Activated gamma-delta T cell treated with anti-CD3 and anti-CD28 coated beads, Interleukin-2, amount 50 U/mL, for 16 hours (primary cell): ENCODE data around the gene PCLO.
"Not testable (repeated sequence)": the region's sequence is repeated elsewhere in the genome, so short reads cannot be mapped to it uniquely, and the experiment has no call there.

Experiments used
- DNase-seq: peaks from one replicate; pipeline ENCODE4 v3.0.0-alpha.2; 2020; ENCODE audit warnings: low read depth

The PCLO gene

DNA sequence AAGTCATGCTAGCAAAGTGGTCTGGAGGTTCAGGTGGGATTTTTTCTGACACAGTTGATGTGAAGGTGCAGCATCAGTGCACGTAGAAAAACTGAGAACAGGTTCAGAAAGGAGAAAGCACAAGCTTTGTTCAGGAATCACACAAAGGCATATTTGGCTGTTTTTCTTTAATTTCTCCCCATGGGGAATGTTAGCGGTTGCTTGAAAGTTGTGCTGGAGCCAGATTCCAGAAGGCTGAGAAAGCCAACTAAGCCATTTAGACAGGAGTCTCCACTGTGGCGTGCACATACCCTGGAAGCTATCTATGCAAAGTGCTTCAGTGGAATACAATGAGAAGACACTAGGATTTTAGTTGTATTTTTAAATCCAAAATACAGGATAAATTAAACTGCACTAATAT lies 201.4 kb downstream of the PCLO start:
- DNase-seq: no peak

DNA sequence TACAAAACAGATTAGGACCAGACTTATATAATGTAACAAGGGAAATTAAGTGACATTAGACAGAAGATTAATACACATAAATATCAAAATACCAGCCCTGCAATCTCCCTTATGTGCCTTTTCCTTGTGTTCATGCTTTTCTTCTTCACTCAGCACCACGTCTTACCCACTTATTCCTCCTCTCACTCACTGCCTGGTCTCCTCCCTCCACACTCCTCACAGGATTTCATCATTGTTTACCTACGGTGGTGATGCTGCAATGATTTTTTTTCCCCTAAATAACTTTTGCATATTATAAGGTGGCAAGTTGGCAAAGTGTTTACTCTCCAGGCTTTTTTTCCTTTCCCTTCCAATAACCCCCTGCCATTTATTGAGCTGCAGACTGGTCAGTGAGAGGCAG lies 203.2 kb downstream of the PCLO start:
- no peak for DNase-seq

DNA sequence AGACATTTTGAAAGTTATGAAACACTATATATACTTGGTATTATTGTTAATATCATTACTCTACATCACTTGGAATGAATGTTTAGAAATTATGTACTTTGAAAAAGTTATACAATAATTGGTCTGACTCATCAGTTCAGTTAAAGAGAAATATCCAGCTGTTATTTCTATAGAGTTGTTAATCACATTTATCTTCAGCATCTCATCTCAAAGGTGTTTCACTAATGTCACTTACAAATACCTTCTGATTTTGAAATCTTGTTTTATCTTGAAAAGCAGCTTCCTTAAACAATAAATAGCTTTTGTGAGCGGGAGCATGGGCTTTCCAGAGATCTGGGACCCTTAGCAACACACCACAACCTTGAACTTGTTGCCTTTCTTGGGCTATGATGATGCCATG lies 205.2 kb downstream of the PCLO start:
- no peak for DNase-seq

DNA sequence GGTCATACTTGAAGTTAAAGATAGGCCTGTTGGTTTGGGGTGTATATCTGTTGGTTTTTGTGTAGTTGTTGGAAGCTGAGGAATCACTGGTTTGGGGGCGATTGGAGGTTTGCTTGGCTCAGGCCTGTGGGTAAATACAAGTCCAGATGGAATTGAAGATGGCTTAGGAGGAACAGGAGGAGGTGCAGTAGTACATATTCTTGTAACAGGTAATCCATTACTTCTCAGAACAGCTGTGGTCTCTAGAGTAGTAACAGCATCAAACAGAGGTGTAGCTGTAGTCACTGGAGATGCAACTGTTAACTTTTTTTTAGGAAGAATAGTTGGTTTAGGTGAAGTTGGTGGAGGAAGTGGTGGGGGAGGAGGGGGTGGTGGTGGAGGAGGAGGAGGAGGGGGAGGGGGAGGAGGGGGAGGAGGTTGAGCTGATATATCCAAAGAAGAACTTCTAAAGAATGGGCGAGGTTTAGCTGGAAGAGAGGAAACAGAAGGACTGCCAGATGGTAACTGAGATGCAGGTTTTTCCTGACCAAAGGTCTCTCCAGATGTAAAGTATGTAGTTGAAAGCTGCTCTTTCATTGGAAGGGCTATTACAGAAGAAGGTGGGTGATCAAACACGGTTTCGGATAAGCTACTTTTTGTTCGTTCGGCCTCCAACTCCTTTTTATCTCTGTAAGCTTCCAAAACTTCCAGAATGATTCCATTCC lies 209.2 kb downstream of the PCLO start:
- DNase-seq: no peak

DNA sequence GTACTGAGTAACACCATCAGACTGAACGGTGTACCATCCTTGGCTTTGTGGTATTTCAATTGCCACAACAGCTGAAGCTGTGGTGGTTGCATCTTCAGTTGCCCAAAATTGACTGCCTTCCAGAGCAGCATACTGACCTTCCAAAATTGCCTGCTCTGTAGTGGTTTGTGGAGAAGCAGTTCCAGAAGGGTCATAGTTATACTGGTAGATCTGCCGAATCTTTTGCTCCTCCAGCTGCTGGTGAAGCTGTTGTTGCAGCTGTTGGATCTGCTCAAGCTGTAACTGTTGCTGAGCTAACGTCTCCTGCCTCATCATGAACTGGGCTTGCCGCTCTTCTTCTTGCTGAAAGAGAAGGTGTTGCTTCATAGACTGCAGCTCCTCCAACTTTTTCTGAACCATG lies 212.2 kb downstream of the PCLO start:
- DNase-seq: no peak

DNA sequence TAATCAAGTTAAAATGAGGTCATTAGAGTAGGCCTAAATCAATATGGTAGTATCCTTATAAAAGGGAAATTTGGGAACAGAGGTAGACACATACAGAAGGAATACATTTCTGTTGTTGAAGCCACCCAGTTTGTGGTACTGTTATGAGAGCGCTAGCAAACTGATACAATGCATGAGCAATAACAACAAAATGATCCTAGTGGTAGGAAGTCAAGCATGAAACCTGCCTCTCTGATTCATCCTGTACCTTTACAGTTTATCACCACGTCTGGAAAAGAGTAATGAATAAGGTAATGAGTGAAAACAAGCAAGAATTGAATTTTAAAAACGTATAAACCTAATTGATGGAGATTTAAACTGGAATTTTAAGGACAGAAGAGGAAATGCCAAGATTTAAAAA lies 217.2 kb downstream of the PCLO start:
- DNase-seq: no peak

DNA sequence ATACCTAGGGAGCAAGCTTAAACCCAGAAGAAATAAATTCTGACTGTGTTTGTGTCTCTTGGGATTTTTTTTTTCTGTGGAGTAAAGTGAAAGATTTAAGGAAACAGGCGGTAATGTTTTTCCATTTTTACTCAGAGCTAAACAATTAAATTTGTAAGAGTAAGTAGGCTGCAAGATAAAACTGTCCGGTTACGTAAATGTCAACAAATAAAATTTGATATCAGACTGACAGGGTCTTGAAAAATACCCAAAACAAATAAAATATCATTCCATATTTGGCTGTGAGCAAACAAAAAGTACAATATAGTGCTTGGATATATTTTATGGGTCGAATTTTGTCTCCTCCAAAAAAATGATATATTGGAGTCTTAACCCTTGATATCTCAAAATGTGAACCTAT lies 217.6 kb downstream of the PCLO start:
- DNase-seq: no peak

DNA sequence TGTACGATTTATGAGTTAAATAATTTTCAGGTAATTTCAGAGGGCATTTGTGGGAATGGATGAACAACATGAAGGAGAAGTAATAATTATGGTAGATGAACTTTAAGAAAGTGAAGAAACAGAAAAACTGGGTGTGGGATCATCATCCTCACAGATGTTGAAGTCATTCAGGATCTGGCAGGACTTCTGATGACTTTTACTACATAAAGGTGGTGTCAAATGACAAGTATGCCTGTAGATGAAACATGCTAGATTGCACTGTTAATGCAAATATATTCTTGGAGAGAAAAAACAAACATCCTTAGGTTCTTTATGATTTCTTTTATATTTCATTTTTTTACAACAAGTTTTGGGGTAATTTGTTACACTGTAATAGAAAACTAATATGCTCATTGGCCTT lies 230.2 kb downstream of the PCLO start:
- no peak for DNase-seq

DNA sequence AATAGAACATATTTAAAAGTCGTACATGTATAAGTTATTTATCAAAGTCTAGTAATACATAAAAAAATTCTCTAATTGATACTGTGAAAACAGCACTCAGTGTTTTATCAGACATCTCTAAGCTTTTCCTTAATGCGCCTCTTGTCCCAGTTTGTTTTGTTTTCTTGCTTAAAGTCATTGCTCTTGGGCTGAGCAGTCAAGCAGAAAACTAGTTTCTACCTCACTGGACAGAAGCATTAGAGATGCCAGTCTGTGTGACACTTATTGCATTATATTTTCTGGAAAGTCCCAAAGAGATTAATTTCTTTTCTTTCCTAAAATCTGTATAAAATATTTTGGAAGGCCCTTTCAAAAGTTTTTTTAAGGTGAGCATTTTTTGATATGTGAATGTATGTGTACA lies 236.2 kb downstream of the PCLO start:
- DNase-seq: no peak

DNA sequence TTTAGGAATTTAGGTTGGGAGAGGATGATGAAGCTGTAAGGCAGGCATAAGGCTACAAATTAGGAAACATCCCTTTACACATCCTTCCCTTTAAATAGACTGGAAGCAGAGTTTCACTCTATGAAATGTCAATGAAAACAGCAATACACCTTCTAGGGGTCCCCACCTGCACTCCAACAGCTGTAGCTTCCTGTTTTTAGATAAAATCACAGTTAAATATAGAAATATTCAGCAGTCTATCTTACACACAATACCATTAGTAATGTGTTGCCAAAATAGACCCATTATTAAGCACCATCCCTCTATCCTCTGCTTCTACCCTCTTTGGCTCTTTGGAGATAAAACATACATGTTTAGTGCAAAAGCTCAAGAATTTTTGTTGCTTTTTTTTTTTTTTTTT lies 237.4 kb downstream of the PCLO start:
- no peak for DNase-seq

DNA sequence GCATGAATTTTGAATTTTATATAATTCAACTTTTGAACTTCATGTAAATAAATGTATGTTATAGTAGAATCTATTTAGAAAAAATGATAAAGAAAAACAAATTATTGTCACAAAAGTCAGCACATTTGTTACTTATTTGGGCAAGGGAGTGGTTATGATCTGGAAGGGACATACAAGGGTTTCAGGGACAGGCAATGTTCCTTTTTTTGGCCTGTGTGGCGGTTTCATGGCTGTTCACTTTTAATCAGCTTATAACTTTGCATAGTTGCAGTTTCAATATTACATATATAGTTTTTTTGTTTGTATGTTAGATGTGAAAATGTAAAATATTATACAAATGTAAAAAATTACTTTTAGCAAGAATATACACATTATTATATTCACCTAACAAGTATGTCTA lies 256.2 kb downstream of the PCLO start:
- no peak for DNase-seq

DNA sequence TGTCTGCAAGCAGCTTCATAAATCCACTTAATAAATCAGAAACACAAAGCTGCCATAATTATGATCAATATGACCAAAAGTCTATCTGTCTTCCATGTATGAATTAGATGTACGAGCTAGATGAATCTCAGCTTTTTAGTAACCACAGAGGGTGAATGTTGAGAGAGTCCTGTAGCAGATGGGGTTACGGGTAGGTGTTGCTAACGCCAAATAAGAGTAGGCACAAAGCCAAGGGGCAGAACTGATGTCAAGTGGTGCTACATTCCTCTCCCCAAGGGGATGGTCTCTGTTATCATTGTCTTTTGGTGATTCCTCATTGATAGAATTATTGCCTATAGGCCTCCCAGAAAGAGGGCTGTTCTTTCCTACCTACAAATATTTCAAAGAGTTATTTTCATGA lies 257.8 kb downstream of the PCLO start:
- no peak for DNase-seq

DNA sequence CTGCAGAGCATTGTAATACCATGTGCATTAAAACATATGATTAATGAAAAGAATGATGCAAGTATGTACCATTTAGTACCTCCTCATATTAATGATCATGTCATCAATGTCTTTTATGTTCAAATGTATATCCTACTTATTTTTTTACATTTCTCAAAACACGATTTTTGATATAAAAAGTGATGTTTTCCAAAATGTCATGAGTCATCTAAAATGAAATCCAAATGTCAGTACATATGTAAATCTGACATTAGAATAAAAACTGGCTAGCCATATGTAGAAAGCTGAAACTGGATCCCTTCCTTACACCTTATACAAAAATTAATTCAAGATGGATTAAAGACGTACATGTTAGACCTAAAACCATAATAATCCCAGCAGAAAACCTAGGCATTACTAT lies 261.6 kb downstream of the PCLO start:
- DNase-seq: not testable (repeated sequence)

DNA sequence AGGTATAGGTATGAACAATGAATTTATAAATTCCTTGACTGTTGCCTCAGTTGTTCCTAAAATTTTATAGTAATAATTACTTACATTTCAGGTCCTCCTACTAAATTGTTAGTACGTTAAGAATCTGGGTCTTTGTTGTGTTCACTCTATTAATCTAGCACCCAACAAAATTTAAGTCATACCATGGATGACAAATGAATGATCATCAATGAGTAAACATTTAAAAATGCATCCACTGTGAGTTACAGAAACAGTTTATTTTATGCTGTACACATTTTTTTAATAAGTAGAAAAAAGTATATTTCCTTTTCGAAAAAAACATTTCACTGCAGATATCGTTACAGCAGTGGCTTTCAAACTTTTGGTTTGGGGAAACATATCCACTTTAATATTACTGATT lies 265.2 kb downstream of the PCLO start:
- no peak for DNase-seq

DNA sequence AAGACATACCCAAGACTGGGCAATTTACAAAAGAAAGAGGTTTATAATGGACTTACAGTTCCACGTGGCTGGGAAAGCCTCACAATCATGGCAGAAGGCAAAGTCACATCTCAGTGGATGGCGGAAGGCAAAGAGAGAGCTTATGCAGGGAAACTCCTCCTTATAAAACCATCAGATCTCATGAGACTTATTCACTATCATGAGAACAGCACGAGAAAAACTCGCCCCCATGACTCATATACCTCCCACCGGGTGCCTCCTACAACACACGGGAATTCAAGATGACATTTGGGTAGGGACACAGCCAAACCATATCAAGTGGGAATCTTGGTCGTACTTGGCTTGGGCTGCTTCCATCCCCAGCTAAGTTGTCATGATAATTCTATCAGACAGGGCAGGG lies 268.3 kb downstream of the PCLO start:
- DNase-seq: not testable (repeated sequence)

DNA sequence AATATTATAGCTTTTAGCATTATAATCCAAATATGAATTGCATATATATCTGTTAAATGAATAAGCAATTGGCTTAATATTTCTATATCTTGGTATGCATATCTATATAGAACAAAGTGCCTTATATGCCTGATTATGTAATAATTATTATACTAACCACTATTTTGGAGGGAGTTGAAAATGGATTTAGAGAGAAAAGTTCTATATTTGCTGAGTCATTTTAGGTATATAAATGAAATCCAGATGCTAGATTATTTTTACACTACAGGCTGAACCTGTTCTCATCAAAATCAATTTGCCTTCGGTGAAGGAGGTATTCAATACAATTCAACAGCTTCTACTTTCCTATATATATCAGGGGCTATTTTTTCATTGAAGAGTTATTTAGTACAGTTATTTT lies 276.4 kb downstream of the PCLO start:
- no peak for DNase-seq

DNA sequence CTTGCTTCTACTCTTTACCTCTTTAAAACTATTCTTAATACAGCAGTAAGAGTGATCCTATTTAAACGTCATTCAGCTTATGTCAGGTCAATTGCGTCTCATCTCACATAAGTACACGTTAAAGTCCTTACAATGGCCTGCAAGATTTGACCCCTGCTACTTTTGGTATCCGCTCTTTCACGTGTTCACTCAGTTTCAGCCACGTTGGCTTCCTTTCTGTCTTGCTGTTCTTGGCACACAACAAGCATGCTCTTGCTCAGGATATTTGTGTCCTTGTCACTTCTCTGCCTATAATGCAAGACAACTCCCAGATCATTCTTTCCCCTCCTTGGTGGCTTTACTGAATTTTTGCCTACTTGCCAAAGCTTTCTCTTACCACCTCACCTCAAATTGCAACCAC lies 296.8 kb downstream of the PCLO start:
- DNase-seq: no peak

DNA sequence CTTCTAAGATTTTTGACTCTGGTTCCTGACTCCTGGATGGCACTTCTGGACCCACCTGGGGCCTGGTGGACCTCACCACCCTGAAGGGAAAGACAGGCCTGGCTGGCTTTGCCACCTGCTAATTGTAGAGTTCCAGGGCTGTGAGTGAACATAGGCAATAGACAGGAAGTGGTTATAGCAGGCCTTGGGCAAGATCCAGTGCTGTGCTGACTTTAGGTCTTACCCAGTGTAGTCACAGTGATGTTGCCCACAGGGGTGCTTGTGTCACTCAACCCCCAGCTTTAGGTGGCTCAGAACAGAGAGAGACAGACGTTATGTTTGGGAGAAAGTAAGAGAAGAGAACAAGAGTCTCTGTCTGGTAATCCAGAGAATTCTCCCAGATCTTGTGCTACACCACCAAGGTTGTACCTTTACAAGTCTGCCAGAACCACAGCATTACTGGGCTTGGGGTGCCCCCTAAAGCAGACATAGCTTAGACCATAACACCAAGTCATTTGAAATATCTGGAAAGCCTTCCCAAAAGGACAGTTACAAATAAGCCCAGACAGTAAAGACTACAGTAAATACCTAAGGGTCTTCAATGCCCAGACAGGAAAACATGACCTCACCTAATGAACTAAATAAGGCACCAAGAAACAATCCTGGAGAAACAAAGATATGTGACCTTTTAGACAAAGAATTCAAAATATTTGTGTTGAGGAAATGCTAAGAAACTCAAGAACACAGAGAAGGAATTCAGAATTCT lies 303.4 kb downstream of the PCLO start:
- no peak for DNase-seq

DNA sequence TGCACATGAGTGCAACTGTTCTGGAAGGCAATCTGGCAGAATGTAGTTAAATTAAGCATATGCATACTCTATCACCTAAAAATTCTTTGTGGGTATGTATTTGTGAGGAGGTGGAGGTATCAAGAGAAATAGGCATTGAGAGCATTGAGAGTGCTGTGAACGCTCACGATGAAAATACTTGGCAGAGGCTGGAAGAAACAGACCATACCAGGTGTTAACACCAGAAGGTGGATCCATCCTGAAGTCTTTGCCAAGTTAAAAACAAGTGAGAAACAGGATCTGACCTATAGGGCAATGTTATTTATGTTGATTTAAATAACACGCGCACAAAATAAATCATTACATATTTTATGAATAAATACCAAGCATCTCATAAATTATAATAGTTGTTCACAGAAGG lies 311.6 kb downstream of the PCLO start:
- DNase-seq: no peak

DNA sequence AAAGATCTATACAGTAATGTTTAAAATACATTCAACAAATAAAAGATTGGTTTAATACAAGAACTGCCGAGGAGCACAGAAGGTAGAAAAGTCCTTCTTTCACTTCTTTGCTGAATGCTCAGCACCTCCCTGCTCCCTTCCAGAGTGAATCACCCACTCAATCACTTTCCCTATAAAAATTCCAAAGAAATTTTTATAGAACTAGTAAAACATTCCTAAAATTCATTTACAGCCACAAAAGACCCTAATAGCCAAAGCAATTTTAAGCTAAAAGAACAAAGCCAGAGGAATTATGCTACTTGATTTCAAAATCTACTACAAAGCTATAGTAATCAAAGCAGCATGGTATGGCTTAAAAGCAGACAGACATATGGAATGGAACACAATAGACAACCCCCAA lies 320.9 kb downstream of the PCLO start:
- DNase-seq: no peak

DNA sequence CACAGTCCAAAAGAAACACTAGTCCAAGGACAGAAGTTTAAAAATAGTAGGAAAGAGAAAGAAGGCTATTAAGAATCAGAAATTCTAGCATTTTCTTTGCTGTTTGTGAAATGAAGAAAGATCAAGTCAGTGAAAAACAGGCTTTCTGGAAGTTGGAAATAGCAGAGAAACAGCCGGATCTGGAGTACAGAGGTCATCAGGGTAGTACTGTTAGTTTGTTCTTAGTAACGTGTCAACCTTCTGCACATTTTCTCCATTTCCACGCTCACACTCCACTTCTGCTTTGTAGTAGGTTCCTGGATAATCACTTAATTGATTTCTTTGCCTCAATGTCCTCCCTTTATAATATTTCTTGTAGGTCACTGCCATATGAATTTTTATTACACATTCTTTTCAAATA lies 322.6 kb downstream of the PCLO start:
- no peak for DNase-seq

DNA sequence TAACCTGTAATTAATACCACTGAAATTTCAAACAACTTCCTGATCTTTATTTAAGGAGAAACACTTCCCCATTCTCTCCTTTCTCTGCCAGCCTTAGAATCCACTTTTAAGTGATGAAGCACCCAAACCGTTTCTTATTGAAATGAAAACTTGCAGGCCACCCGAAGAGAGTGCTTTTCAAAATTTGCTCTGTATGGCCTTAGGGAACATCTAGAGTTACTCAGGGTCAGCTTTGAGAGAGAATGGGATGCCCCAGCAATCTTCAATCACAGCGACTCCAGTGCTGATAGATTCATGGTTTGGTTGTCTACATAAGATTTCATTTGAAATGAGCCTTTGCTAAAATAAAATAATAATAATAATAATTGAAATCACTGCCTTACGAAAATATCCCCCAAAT lies 323.1 kb downstream of the PCLO start:
- DNase-seq: no peak

DNA sequence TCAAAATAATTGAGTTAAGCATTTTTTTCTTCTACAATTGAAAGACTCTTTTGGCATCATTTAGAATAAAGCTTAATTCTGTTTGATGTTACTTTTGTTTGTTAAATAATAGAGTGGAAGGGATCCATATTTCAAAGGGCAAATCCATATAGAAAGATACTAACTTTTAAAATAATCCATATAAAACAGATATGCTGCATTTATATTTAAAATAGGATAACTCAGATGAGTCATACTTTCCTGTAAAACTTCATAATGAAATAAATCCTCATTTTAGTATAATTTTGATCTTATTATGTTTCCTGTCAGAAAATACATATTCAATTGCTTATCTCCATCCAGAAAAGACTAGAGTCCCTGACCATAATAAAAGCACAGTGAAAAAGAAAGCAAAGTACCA lies 323.6 kb downstream of the PCLO start:
- no peak for DNase-seq

DNA sequence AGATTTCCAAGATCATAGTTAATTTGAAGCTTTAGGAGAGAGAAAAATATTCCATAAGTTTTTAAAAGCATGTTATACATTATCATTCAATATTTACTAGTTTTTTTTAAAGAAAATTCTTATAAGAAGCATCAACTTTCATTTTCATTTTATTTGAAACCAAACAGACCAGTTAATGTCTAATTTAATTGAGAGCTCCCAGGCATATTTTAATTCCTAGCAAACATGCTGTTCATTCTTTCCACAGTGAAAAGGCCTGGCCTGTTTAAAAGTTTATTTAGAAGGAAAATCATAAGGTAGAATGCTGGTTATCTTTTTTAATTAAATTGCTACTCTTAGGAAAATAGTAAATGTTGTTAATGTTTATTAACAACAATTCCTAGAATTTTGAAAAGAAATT lies 324.4 kb downstream of the PCLO start:
- no peak for DNase-seq
